Activated CD4-positive, alpha-beta memory T cell treated with anti-CD3 and anti-CD28 coated beads for 36 hours (primary cell): Measurements from ENCODE around the gene MYO7A. TPM values are rescaled to one million over a fixed set of nuclear protein-coding genes. Genes with fewer than 3 reads are reported as not detected.
"Not testable (repeated sequence)": the region's sequence is repeated elsewhere in the genome, so short reads cannot be mapped to it uniquely, and the experiment has no call there.

Source experiments
- CTCF ChIA-PET: fragments of 350-600 bp; sonication (Branson Sonifier 250); formaldehyde crosslinking; loops from one replicate; lab custom pipeline; 2021; ENCODE audit warnings: antibody characterized with exemption, inconsistent platforms; lab: Charles Lee
- POLR2A ChIA-PET: fragments of 350-600 bp; sonication (Branson Sonifier 250); formaldehyde crosslinking; loops from one replicate; lab custom pipeline; 2021; ENCODE audit warnings: antibody characterized with exemption; lab: Charles Lee
- DNase-seq: peaks from one replicate; pipeline ENCODE4 v3.0.0-alpha.2; 2020
- H3K27ac Mint-ChIP-seq: one replicate; pipeline ENCODE4 v1.8.0; 2021; ENCODE audit warnings: mixed read lengths
- H3K27me3 Mint-ChIP-seq: one replicate; pipeline ENCODE4 v1.8.0; 2021; ENCODE audit warnings: mixed read lengths
- H3K36me3 Mint-ChIP-seq: one replicate; pipeline ENCODE4 v1.8.0; 2021; ENCODE audit warnings: mixed read lengths
- H3K4me1 Mint-ChIP-seq: one replicate; pipeline ENCODE4 v1.8.0; 2021; ENCODE audit warnings: low read depth, mixed read lengths
- H3K4me3 Mint-ChIP-seq: one replicate; pipeline ENCODE4 v1.8.0; 2021; ENCODE audit warnings: mild to moderate bottlenecking, mixed read lengths
- H3K9me3 Mint-ChIP-seq: one replicate; pipeline ENCODE4 v1.8.0; 2021; ENCODE audit warnings: mixed read lengths
- intact Hi-C: fragments of 100-400 bp; cut with micrococcal nuclease; formaldehyde crosslinking; loops from one replicate; pipeline ENCODE4 v1.15.1; 2023
- total RNA-seq, 2 experiments: library from RNA; stranded (reverse); gene quantifications; one replicate each; pipeline ENCODE4 v1.2.3, GENCODE V29; 2021

Gene MYO7A
- total RNA-seq, 2 experiments from 2014 or later: 0.29 to 0.38 TPM

- no peaks in the 10 kb centered on the region for H3K9me3 Mint-ChIP-seq
- intact Hi-C loops: loop anchor here (5.0 kb wide), 3 partner anchors 172 to 362 kb away; no protein-coding TSS in a partner anchor
- H3K27ac Mint-ChIP-seq: no peak overlapping the region
- CTCF ChIA-PET: interaction anchor here (0.6 to 1.7 kb wide), 4 partner anchors 10 to 174 kb away, joined by 3 to 5 read pairs (median 3); no protein-coding TSS in a partner anchor
- no peak overlapping the region for H3K4me3 Mint-ChIP-seq
- POLR2A ChIA-PET: no interaction called here
- H3K36me3 Mint-ChIP-seq: no peaks in the 10 kb centered on the region
- peaks cover 2% of the 10 kb centered on the region for H3K4me1 Mint-ChIP-seq
- no peaks in the 10 kb centered on the region for H3K27me3 Mint-ChIP-seq
- no peak for DNase-seq
Measured at GRCh38 chr11:77093987-77094840, 33.8 kb upstream of the MYO7A start.

GRCh38 chr11:77094841-77095365, 33.1 kb upstream of the MYO7A start:
- no peaks in the 10 kb centered on the region for H3K9me3 Mint-ChIP-seq
- ChIA-PET POLR2A (no interaction called here), CTCF (interaction anchor here (0.9 to 1.7 kb wide), 6 partner anchors 10 to 373 kb away, joined by 3 to 5 read pairs (median 3); no protein-coding TSS in a partner anchor)
- H3K4me3 Mint-ChIP-seq: no peak overlapping the region
- no peak overlapping the region for H3K27ac Mint-ChIP-seq
- H3K36me3 Mint-ChIP-seq: no peaks in the 10 kb centered on the region
- H3K27me3 Mint-ChIP-seq: no peaks in the 10 kb centered on the region
- H3K4me1 Mint-ChIP-seq: peaks cover 2% of the 10 kb centered on the region
- intact Hi-C loops: loop anchor here (5.0 kb wide), 3 partner anchors 173 to 363 kb away; no protein-coding TSS in a partner anchor
- DNase-seq: no peak

GRCh38 chr11:77095551-77096490, 32.2 kb upstream of the MYO7A start:
- Mint-ChIP-seq H3K4me3 (no peak overlapping the region), H3K9me3 (no peaks in the 10 kb centered on the region), H3K4me1 (peaks cover 2% of the 10 kb centered on the region), H3K27ac (no peak overlapping the region), H3K27me3 (no peaks in the 10 kb centered on the region), H3K36me3 (no peaks in the 10 kb centered on the region)
- DNase-seq: no peak
- POLR2A ChIA-PET: no interaction called here
- intact Hi-C loops: no loop called here
- CTCF ChIA-PET: interaction anchor here (0.9 to 1.7 kb wide), 6 partner anchors 9 to 374 kb away, joined by 3 to 5 read pairs (median 4); no protein-coding TSS in a partner anchor

- CTCF ChIA-PET: interaction anchor here (1.4 kb wide), 1 partner anchor 177 kb away, joined by 4 read pairs; no protein-coding TSS in a partner anchor
- POLR2A ChIA-PET: no interaction called here
- Mint-ChIP-seq H3K4me3 (no peak overlapping the region), H3K9me3 (no peaks in the 10 kb centered on the region), H3K4me1 (no peaks in the 10 kb centered on the region), H3K36me3 (no peaks in the 10 kb centered on the region), H3K27me3 (no peaks in the 10 kb centered on the region), H3K27ac (no peak overlapping the region)
- DNase-seq: no peak
- intact Hi-C loops: no loop called here
Measured at GRCh38 chr11:77096591-77097019, 31.4 kb upstream of the MYO7A start.

GRCh38 chr11:77097180-77097579, 30.9 kb upstream of the MYO7A start:
- H3K27ac Mint-ChIP-seq, POLR2A ChIA-PET, intact Hi-C loops, H3K4me1 Mint-ChIP-seq, H3K9me3 Mint-ChIP-seq, CTCF ChIA-PET, H3K27me3 Mint-ChIP-seq, DNase-seq, H3K36me3 Mint-ChIP-seq, H3K4me3 Mint-ChIP-seq: not testable (repeated sequence)

GRCh38 chr11:77100166-77101042, 27.6 kb upstream of the MYO7A start:
- ChIA-PET CTCF (interaction anchor here (0.7 to 1.8 kb wide), 4 partner anchors 9 to 53 kb away, joined by 3 to 9 read pairs (median 4); no protein-coding TSS in a partner anchor), POLR2A (no interaction called here)
- Mint-ChIP-seq H3K4me1 (no peaks in the 10 kb centered on the region), H3K27ac (no peak overlapping the region), H3K4me3 (no peak overlapping the region), H3K9me3 (no peaks in the 10 kb centered on the region), H3K27me3 (no peaks in the 10 kb centered on the region), H3K36me3 (no peaks in the 10 kb centered on the region)
- intact Hi-C loops: no loop called here
- DNase-seq: no peak

- no peaks in the 10 kb centered on the region for H3K36me3 Mint-ChIP-seq
- H3K27me3 Mint-ChIP-seq: no peaks in the 10 kb centered on the region
- intact Hi-C loops: no loop called here
- H3K4me1 Mint-ChIP-seq: no peaks in the 10 kb centered on the region
- no peak for DNase-seq
- CTCF ChIA-PET: interaction anchor here (0.7 to 1.8 kb wide), 3 partner anchors 9 to 53 kb away, joined by 3 to 9 read pairs (median 5); no protein-coding TSS in a partner anchor
- no peak overlapping the region for H3K27ac Mint-ChIP-seq
- POLR2A ChIA-PET: no interaction called here
- no peak overlapping the region for H3K4me3 Mint-ChIP-seq
- no peaks in the 10 kb centered on the region for H3K9me3 Mint-ChIP-seq
Measured at GRCh38 chr11:77101043-77101537, 27.0 kb upstream of the MYO7A start.

- no peaks in the 10 kb centered on the region for H3K36me3 Mint-ChIP-seq
- no peaks in the 10 kb centered on the region for H3K4me1 Mint-ChIP-seq
- no peaks in the 10 kb centered on the region for H3K27me3 Mint-ChIP-seq
- DNase-seq: no peak
- H3K9me3 Mint-ChIP-seq: no peaks in the 10 kb centered on the region
- CTCF ChIA-PET: interaction anchor here (0.7 to 1.8 kb wide), 3 partner anchors 11 to 21 kb away, joined by 3 to 9 read pairs (median 5); no protein-coding TSS in a partner anchor
- H3K27ac Mint-ChIP-seq: no peak within 1 kb of the TSS
- POLR2A ChIA-PET: no interaction called here
- H3K4me3 Mint-ChIP-seq: no peak within 1 kb of the TSS
- intact Hi-C loops: no loop called here
Measured at GRCh38 chr11:77102246-77103210, 25.5 kb upstream of the MYO7A start, which contains the start of gene OMP. TSS of gene OMP (plus strand) at chr11:77102840. CDS start at chr11:77102840, 0 bp downstream.

- no peak overlapping the region for H3K4me3 Mint-ChIP-seq
Measured at GRCh38 chr11:77103319-77103718, 24.7 kb upstream of the MYO7A start.

GRCh38 chr11:77104727-77105126, 23.3 kb upstream of the MYO7A start:
- ChIA-PET CTCF (interaction anchor here (0.7 to 2.5 kb wide), 2 partner anchors 10 to 14 kb away, joined by 5 to 10 read pairs; no protein-coding TSS in a partner anchor), POLR2A (no interaction called here)
- no peaks in the 10 kb centered on the region for H3K36me3 Mint-ChIP-seq

More at GRCh38 chr11:77103319-77103718, 24.7 kb upstream of the MYO7A start:
- H3K36me3 Mint-ChIP-seq: no peaks in the 10 kb centered on the region
- no peak overlapping the region for H3K27ac Mint-ChIP-seq
- no peaks in the 10 kb centered on the region for H3K4me1 Mint-ChIP-seq
- DNase-seq: no peak
- H3K27me3 Mint-ChIP-seq: no peaks in the 10 kb centered on the region
- CTCF ChIA-PET: interaction anchor here (0.7 kb wide), 1 partner anchor 11 kb away, joined by 3 read pairs; no protein-coding TSS in a partner anchor
- POLR2A ChIA-PET: no interaction called here
- H3K9me3 Mint-ChIP-seq: no peaks in the 10 kb centered on the region
- intact Hi-C loops: no loop called here

More at GRCh38 chr11:77104727-77105126, 23.3 kb upstream of the MYO7A start:
- no peaks in the 10 kb centered on the region for H3K9me3 Mint-ChIP-seq
- no peak overlapping the region for H3K4me3 Mint-ChIP-seq
- H3K4me1 Mint-ChIP-seq: no peaks in the 10 kb centered on the region
- DNase-seq: no peak
- intact Hi-C loops: no loop called here
- H3K27me3 Mint-ChIP-seq: no peaks in the 10 kb centered on the region
- no peak overlapping the region for H3K27ac Mint-ChIP-seq
